ENCODE data around the gene DENND4C.
"Not testable (repeated sequence)": the region's sequence is repeated elsewhere in the genome, so short reads cannot be mapped to it uniquely, and the experiment has no call there.

DENND4C gene

DNA sequence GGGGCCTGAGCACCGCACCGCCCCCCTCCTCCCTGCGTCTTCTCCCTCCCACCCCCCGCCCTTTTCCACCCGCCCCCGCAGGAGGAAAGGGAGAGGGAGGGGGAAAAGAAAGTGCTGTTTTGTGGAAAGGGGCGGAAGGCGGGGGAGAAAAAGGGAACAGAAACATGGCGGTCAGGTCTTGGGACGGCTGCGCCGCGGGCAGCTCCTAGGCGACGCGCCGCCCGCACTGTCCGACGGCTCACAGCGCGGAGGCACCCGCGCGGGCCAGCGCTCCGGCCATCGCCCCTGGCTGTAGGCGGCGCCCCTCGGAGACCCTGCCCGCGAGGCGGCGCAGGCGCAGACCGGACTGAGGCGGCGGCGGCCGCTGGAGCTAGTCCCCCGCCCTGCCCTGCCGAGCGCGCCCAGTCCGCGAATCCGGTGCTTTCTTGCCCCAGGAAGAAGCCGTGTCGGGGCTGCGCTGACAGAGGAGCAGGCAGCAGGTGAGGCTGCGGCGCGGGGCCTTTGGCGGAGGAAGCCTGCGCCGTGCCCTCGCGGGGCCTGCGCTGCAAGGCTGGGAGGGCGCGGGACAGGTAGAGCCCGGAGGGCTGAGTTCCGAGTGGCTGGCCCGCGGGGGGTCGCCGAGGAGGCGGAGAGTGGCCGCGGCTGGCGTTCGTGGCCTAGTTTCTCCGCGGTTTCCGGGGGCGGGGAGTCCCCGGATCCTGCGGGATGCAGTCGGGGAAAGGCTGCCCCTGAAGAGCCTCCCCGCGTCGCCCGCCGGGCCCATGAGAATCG, at the start of gene DENND4C:
Gene DENND4C (plus strand): TSS at position 339 of the 771 bp plus-strand sequence. CDS start 45,482 bp downstream, outside the sequence.
- DNase-seq, result peak; percentile 75

DNA sequence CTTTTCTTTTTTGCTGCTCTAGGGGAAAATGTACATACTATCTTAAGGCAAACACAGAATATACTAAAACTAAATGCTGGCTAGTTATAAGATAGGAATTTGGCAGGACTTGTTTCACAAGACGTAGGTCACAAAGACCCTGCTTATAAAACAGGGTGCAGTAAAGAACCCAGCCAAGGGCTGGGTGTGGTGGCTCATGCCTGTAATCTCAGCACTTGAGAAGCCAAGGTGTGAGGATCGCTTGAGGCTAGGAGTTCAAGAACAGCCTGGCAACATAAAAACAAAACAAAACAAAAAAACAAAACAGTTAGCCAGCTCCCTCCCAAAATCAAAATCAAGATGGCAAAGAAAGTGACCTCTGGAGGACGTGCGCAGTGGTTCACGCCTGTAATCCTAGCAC, 49.5 kb upstream of the DENND4C start:
- no peak for DNase-seq

DNA sequence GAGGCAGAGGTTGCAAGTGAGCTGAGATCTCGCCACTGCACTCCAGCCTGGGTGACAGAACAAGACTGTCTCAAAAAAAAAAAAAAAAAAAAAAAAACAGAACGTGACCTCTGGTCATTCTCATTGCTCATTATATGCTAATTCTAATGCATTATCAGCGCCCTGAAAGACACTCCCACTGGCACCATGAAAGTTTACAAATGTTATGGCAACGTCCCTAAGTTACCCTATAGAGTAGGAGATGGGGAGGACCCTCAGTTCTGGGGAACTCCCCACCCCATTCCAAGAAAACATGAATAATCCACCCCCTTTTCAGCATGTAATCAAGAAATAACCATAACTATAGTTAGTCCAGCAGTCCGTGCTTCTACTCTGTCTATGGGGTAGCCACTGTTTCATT, 48.9 kb upstream of the DENND4C start:
- DNase-seq, result no peak

DNA sequence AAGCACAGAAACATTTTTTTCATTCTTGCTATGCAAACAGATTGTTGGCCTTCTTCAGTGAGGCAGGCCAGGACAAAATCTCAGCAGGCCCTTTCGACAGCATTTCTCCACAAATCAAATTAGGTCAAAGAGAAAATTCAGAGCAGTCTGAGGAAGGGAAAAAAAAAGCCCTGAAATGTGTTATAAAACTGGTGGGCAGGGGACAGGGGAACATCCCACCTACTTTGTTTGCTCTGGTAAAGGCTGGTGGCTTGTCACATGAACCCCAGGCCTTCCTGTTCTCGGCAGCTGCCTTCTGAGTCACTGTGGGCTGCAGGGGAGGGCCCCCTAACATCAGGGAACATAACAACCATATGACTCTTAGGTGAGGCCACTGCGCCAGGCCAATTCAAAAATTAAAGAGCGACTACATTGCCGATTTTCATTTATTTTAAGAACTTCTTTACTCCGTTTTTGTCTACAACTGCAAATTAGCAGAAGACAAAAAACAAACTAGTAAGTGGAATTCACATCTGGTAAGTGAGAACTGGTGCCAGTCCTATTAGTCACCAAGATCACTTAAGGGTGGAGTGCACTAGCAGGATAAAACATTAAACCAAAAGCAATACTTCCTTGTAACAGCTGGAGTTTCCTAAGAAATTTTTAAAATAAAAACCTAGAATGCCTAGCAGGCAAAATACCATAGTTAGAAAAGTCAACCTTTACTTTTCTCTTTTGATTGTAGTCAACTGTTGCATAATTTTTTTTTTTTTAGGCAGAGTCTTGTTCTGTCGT, 46.2 kb upstream of the DENND4C start:
- DNase-seq, result peak; percentile 79

DNA sequence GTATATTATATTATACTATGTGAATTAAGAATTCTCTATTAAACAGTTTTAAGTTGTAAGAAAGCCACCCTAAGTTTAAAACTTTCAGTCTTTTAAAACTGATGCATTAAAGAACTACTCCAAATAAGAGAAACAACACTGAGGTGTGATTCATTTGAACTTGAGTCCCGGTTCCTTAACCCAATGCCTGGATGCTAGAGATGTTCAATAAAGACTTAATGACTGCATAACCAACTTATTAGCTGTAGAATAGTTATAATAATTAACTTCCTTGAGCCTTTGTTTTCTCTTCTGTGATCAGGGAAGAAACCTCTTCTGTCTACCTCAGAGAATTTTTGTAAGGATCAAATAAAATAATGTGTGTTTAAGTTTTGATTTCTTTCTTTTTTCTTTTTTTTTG, 45.3 kb upstream of the DENND4C start:
- DNase-seq, result no peak

DNA sequence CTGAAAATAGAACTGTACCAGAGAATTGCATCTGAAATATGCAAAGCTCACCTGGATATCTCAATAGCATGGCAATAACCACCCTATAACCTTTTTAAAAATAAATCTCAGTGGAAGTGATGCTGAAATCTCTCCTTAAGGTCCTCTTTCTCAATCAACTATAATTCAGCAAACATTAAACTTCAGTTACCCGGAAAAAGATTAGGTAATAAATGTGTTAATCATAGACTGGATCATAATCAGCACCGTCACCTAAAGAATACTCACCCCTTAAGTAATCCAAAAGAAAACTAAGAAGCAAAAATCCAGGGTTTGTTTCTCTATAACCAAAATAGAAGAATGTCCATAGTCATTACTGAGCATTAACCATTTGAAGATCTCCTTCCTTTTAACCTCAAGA, 44.3 kb upstream of the DENND4C start:
- DNase-seq, result no peak

DNA sequence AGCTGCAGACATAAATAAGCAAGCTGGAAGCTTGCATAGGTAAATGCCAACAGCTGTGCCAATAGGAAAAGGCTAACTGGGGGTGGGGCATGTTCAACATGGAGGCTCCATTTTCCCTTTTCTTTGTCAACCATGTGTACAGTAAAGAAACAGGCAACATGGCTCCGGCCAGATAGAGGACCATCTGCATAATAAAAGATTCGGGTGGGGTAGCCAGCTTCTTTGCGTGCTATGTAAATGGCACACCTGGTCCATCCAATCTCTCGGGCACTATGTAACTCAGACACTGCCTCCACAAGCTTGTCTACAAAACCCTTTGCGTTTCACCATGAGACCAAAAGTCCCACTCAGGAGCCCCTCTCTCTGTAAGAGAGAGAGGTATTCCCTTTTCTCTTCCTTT, 41.7 kb upstream of the DENND4C start:
- DNase-seq, result no peak

DNA sequence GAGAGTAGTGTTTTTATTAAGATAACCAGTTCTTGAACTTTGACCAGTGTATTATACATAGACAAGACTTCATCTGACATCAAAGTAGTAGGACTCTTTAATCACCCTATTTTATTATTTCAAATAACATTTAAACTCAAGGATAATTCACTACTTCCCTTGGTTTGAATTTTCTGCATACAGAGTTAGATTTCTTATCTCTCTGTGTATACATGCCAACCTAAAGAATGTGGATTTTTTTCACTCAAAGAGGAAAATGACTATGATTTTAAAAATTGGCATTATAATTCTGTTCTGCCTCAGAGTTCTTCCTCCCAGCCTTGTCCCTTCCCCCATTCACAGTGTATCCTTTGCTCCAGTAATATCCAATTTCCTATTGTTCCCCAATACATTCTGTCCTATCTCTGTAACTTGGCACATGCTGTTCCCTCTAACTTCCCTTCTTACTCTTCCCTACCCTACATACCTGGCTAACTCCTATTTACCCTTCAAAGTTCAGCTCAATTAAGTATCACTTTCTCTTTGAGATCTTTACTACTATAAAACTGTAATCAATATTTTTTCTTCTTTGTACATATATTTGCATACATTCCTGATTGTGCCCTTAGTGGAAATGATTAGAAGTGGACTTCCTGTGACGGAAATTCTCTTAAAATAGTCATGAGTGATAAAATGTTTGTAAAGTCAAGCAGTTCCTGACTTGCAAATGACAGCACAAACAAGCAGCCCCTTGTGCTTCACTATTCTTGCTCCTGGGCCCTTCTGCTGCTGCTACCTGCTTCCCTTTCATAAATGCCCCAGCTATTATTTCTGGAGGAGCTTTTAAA, 38.1 kb upstream of the DENND4C start:
- DNase-seq, result no peak

DNA sequence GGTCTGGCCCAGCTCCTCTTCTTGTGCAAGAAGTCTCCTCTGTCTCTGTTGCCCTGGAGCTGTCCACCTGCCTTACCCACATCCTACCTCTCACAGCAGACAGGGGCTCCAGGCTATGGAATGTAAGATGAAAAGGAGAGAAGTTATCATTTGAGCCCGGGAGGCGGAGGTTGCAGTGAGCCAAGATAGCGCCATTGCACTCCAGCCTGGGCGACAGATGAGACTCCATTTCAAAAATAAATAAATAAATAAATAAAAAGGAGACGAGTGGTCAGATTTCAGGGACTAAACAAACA, 37.5 kb upstream of the DENND4C start:
- DNase-seq, result no peak

DNA sequence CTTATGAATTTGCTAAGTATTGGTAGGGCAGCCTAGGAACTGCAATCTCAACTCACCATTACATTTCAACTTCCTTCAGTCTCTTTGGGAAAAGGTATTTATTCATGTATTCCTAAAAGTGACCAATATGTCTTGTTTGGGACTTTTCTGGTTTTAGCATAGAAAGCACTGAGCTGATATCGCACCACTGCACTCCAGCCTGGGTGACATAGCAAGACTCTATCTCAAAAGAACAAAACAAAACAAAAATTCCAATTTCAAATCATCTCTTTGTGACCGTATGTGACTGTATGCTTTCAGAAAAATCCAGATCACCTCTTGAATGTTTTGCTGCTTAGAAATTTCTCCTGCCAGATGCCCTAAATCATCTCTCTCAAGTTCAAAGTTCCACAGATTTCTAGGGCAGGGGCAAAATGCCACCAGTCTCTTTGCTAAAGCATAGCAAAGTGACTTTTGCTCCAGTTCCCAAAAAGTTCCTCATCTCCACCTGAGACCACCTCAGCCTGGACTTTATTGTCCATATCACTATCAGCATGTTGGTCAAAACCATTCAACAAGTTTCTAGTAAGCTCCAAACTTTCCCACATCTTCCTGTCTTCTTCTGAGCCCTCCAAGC, 37.0 kb upstream of the DENND4C start:
- not testable (repeated sequence) for DNase-seq

DNA sequence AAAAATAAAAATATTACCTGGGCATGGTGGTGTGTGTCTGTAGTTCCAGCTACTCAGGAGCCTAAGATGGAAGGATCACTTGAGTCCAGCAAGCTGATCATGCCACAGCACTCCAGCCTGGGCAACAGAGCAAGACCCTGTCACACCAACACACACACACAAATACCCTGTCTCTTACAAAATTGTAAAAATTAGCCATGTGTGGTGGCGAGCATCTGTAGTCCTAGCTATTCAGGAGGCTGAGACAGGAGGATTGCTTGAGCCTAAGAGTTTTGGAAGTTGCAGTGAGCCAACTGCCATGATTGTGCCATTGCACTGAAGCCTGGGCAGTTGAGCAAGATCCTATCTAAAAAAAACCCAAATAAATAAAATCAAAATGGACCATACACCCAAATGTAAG, 32.1 kb upstream of the DENND4C start:
- DNase-seq, result no peak

DNA sequence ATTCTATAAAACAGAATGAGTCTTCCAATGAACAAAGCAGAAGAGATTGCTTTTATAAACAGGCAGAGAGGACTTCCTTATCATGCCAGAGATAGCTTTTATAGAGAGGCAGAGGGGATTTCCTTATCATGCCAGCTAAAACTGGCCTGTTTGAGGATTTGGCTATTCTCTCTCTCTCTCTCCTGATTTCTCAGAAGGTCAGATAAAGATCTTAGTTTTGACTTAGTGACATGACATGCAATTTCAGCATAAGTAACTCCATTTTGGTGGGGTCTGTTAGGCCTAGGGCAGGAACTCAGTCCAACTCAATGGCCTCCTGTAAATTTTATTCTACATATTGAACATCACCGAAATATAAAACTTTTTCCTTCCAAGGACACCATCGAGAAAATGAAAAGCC, 31.5 kb upstream of the DENND4C start:
- no peak for DNase-seq

DNA sequence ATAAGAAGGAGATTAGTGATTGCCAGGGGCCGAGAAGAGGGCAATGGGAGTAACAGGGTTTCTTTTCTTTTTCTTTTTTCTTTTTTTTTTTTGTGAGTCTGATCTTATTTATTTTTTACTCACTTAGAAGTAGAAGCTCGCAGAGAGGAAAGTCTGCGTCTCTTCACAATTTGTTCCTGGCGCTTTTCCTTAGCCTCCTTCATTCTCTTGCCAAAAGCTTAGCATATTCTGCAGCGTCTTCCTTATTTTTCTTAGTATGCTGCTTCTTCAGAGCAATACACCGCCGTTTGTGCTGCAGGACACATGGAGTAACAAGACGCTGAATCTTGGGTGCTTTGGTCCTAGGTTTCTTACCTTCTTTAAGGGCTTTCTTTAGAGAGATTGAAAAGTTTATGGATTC, 30.3 kb upstream of the DENND4C start:
- DNase-seq, result no peak

DNA sequence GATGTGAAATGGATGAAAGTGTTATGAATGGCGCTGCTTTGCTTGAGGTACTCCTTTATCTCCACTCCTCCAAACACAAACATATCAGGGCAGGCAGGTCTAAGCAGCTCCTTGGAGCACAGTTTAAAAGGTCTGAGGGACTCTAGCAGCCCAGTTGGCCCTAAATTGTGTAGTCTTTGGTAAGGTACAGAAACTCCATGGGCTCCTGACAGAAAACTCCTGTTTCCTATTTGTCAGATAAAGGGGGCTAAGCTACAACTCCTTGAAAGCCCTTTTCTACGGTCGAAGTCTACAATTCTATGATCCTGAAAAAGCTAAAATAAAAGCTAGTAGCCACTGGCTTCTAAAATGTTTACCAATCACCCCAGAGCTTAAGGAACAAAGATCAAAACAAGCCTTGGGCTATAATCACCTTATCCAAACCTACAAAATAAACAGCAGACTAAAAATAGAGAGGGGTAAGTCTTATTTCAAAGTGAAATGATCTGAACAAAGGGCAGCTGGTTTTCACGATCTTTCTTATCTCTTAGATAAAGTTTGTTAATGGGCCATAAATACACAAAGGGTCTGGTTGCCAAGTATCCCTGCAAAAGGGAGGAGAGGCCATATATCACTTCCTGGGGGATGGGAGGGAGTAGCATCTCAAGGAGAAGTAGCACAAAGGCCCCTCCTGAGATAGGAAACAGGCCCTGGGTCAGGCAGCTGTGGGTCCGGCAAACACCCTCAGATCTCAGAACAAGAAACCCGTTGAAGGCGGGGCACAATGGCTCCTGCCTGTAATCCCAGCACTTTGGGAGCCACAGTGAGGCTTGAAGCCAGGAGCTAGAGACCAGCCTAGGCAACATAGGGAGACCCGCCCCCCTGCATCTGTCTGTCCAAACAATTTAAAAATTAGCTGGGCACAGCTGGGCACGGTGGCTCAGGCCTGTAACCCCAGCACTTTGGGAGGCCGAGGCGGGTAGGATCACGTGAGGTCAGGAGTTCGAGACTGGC, 28.3 kb upstream of the DENND4C start:
- DNase-seq, result no peak

DNA sequence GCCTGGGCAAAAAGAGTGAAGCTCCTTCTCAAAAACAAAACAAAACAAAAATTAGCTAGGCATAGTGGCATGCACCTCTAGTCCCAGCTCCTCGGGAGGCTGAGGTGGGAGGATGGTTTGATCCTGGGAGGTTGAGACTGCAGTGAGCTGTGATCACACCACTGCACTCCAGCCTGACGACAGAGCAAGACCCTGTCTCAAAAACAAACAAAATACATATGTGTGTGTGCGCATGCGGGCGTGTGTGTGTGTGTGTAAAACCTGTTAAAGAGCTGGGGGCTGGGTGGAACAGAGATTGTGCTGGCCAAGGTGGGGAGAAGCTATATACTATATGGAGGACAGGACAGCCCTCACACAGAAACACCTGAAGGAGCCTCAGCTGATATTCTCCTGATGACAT, 27.4 kb upstream of the DENND4C start:
- DNase-seq, result no peak

DNA sequence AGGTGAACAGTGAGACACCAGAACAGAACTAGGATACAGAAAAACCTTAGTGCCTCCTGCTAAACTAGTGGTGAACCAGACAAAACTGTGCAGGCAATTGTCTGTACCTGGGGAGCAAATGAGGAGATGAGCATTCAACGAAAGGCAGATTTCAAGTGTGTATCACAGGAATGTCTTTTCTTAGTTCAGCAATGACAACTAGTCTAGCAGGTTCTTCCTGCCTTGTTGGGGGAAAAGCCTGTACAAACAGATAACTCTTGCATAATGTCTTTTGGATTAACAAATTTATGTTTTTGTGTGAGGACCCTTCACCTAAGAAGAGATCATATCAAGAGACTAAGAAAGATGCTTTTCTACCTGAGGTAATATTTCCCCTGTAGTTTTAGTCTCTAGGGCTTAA, 21.8 kb upstream of the DENND4C start:
- DNase-seq, result no peak

DNA sequence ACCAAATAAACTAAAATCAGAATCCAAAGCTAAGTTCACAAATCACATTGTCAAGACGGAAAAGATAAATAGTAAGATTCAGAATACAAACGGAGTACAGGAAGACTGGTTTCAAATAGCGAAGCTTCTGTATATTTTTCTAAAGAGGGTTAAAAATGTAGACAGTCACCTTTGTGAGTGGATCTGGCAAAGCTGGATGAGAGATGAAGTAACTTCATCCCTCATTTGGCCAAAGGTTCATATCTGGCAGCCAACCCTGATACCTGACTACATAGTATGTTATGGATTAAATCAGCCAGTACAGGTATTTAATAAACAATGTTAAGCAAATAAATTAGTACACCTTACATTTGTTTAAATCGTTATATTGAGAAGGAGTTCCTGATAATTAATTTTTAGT, 21.3 kb upstream of the DENND4C start:
- no peak for DNase-seq

DNA sequence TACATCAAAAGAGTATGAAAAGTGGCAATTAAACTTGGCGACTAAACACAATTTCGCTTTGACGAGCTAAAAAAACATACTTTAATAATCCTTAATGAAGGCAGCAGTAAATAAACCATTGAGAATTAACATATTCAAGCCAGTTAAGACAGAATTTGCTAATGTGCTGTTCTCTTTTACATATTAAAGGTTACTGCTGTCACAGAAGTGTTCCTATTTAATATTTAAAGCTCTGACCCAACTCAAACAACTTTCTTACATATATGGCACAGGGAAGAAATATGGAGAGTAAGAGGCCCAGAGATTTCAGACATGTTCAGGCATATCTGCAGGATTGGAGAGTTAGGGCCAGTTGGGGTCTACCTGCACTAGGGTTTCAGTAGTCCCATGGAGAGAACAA, 16.7 kb upstream of the DENND4C start:
- DNase-seq, result no peak

DNA sequence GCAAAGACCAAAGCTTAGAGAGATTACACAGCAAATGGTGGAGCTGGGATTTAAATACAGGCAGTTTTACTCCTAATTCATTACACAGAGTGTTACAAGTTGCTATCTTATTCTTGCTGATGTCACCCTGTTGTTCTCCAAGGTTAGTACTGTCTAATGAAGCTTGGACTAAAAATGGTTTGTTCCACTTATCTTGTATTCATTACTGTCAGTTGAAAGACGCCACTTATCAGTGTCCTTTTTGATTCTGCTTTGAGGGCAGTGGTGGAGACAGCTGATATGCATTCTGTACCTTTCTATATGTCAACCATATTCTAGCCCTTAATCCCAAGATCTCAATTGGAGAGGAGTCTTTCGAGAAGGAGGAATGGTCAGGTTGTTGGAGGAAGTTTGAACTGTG, 14.0 kb upstream of the DENND4C start:
- no peak for DNase-seq

DNA sequence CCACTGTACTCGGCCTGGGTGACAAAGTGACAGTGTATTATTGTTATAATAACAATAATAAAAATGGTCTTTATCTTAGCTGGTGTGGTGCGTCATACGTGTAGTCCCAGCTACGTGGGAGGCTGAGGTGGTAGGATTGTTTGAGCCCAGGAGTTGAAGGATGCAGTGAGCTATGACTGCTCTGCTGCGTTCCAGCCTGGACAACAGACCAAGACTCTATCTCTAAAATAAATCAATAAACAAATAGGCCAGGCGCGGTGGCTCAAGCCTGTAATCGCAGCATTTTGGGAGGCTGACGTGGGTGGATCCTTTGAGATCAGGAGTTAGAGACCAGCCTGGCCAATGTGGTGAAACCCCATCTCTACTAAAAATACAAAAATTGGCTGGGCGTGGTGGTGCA, 9.2 kb upstream of the DENND4C start:
- no peak for DNase-seq

DNA sequence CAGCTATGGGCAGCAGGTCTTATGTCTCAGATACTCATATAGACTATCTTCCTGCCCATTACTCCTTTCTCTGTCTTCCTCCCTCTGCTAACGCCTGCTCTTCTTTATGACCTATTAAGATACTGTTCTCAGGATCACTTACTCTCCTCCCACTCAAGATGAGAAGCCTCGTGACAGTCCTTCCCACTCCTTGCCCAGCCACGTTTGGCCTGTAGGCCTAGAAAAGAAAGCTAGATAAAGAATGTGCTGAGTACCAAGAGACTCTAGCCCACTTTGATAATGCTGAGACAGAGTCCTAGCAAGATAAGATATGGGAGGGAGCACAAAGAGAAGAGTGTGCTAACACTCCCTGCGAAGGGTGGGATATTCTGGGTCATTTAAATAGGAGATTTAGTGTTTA, 6.8 kb upstream of the DENND4C start:
- DNase-seq, result no peak

DNA sequence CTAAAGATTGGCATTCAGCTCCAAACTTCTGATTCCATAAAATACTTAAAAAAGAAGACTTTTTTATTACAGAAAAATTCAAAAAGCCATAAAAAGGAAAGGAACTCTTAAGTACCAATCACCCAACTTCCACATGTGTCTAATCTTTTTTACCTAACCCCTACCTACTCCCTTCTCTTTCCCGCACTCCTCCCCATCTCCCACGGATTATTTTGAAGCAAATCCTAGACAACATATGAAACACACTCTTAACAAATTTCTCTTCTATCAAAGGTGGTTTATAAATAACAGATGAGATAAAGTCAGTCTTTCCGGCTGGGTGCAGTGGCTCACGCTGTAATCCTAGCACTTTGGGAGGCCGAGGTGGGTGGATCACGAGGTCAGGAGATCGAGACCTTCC, 5.9 kb upstream of the DENND4C start:
- DNase-seq, result no peak

Measured in activated CD8-positive, alpha-beta memory T cell treated with anti-CD3 and anti-CD28 coated beads, Interleukin-2, amount 50 U/mL, for 4 hours (primary cell).